Mesenchymal stem cell (in vitro differentiated cells and primary cell): ENCODE measurements around the gene CHRNA7.
"Not testable (repeated sequence)": the region's sequence is repeated elsewhere in the genome, so short reads cannot be mapped to it uniquely, and the experiment has no call there.

ENCODE experiments used
- DNase-seq: peaks from one replicate; pipeline ENCODE4 v3.0.0-alpha.2; 2013
- H2AFZ ChIP-seq: one replicate; pipeline ENCODE4 v1.6.1; 2013; ENCODE audit warnings: low read depth, mild to moderate bottlenecking, control low read depth, inconsistent platforms, low read length, moderate library complexity
- H2AK5ac ChIP-seq: 2 replicates; pipeline ENCODE4 v1.6.1; 2013; ENCODE audit warnings: low read length, moderate library complexity, mild to moderate bottlenecking, inconsistent platforms; ENCODE audit not compliant: severe bottlenecking
- H2BK120ac ChIP-seq: one replicate; pipeline ENCODE4 v1.6.1; 2013; ENCODE audit warnings: low read depth, mild to moderate bottlenecking, inconsistent platforms, low read length, moderate library complexity
- H2BK12ac ChIP-seq, 2 experiments: one replicate each; pipeline ENCODE4 v1.6.1; 2013; ENCODE audit warnings: inconsistent platforms in 2 of 2, low read length in 2 of 2, mild to moderate bottlenecking in 2 of 2, moderate library complexity in 2 of 2, control low read depth in 1 of 2
- H2BK15ac ChIP-seq: one replicate; pipeline ENCODE4 v1.6.1; 2013; ENCODE audit warnings: mild to moderate bottlenecking, low read depth, inconsistent platforms; ENCODE audit not compliant: poor library complexity, severe bottlenecking
- H2BK5ac ChIP-seq: 2 replicates; pipeline ENCODE4 v1.6.1; 2013; ENCODE audit warnings: low read depth, mild to moderate bottlenecking, low read length, control low read depth, inconsistent platforms; ENCODE audit not compliant: poor library complexity, severe bottlenecking
- H3K14ac ChIP-seq, 2 experiments: one replicate each; pipeline ENCODE4 v1.6.1; 2013; ENCODE audit warnings: inconsistent platforms in 2 of 2, low read length in 2 of 2, control low read depth in 1 of 2, mild to moderate bottlenecking in 1 of 2, moderate library complexity in 1 of 2
- H3K18ac ChIP-seq, 2 experiments: one replicate each; pipeline ENCODE4 v1.6.1; 2013; ENCODE audit warnings: inconsistent platforms in 2 of 2, low read length in 2 of 2, control low read depth in 1 of 2, low read depth in 1 of 2, mild to moderate bottlenecking in 1 of 2
- H3K23ac ChIP-seq, 2 experiments: one replicate each; pipeline ENCODE4 v1.6.1; 2013; ENCODE audit warnings: inconsistent platforms in 2 of 2, low read length in 2 of 2, mild to moderate bottlenecking in 2 of 2, moderate library complexity in 2 of 2, control low read depth in 1 of 2
- H3K27ac ChIP-seq: 2 replicates; pipeline ENCODE4 v1.5.1; 2013; ENCODE audit warnings: mild to moderate bottlenecking, moderate library complexity, low read length, control low read depth, inconsistent platforms; ENCODE audit not compliant: poor library complexity, severe bottlenecking
- H3K27me3 ChIP-seq, 2 experiments: 2 replicates each; pipeline versions ENCODE4 v1.6.1 to v1.7.0; 2013; ENCODE audit warnings: low read length in 2 of 2, mild to moderate bottlenecking in 2 of 2, moderate library complexity in 2 of 2, control low read depth in 1 of 2, inconsistent platforms in 1 of 2; ENCODE audit not compliant: control insufficient read depth in 1 of 2, insufficient read depth in 1 of 2
- H3K36me3 ChIP-seq, 2 experiments: 2 replicates each; pipeline versions ENCODE4 v1.6.1 to v1.7.0; 2013; ENCODE audit warnings: low read length in 2 of 2, control low read depth in 1 of 2, inconsistent platforms in 1 of 2, low read depth in 1 of 2, mild to moderate bottlenecking in 1 of 2; ENCODE audit not compliant: insufficient read depth in 2 of 2, control insufficient read depth in 1 of 2
- H3K4ac ChIP-seq, 2 experiments: one replicate each; pipeline ENCODE4 v1.6.1; 2013; ENCODE audit warnings: inconsistent platforms in 2 of 2, low read length in 2 of 2, mild to moderate bottlenecking in 2 of 2, moderate library complexity in 2 of 2, control low read depth in 1 of 2, low read depth in 1 of 2
- H3K4me1 ChIP-seq: 2 replicates; pipeline ENCODE4 v1.6.1; 2013; ENCODE audit warnings: low read depth, low read length, control low read depth; ENCODE audit not compliant: control insufficient read depth, insufficient read depth
- H3K4me2 ChIP-seq: 2 replicates; pipeline ENCODE4 v1.6.1; 2013; ENCODE audit warnings: low read length, mild to moderate bottlenecking, inconsistent platforms; ENCODE audit not compliant: poor library complexity, severe bottlenecking
- H3K4me3 ChIP-seq, 2 experiments: 2 replicates each; pipeline versions ENCODE4 v1.5.1 to v1.7.0; 2013; ENCODE audit warnings: low read length in 2 of 2, mild to moderate bottlenecking in 2 of 2, control low read depth in 1 of 2, low read depth in 1 of 2; ENCODE audit not compliant: insufficient read depth in 1 of 2
- H3K79me1 ChIP-seq: replicated peaks from 2 replicates; pipeline ENCODE4 v1.6.1; 2013; ENCODE audit warnings: mild to moderate bottlenecking, control low read depth, low read length, inconsistent platforms; ENCODE audit not compliant: poor library complexity, severe bottlenecking
- H3K9ac ChIP-seq: 2 replicates; pipeline ENCODE4 v1.7.0; 2013; ENCODE audit warnings: mild to moderate bottlenecking, low read length, moderate library complexity
- H3K9me3 ChIP-seq: 2 replicates; pipeline ENCODE4 v1.7.0; 2013; ENCODE audit warnings: mild to moderate bottlenecking, low read length; ENCODE audit not compliant: control insufficient read depth
- H4K8ac ChIP-seq: one replicate; pipeline ENCODE4 v1.6.1; 2013; ENCODE audit warnings: inconsistent platforms, mild to moderate bottlenecking, low read length, moderate library complexity
- H4K91ac ChIP-seq: one replicate; pipeline ENCODE4 v1.6.1; 2013; ENCODE audit warnings: mild to moderate bottlenecking, low read length, inconsistent platforms
- WGBS: methylation state at CpG from one replicate; pipeline ENCODE4 v1.1.7; 2013; ENCODE audit warnings: mixed read lengths; 5-methylcytosine and 5-hydroxymethylcytosine counted together

The CHRNA7 gene

GRCh38 chr15:32145512-32145911 is 115.2 kb downstream of the CHRNA7 start:
- not testable (repeated sequence) for H2BK12ac ChIP-seq, H2BK5ac ChIP-seq, H3K79me1 ChIP-seq, H3K9ac ChIP-seq, H3K4ac ChIP-seq, H2AFZ ChIP-seq, H3K36me3 ChIP-seq, H2BK120ac ChIP-seq, H3K18ac ChIP-seq, H3K4me1 ChIP-seq, H3K4me2 ChIP-seq, H3K27me3 ChIP-seq, H2BK15ac ChIP-seq, DNase-seq, H3K27ac ChIP-seq, H4K91ac ChIP-seq, H4K8ac ChIP-seq, H3K4me3 ChIP-seq, H2AK5ac ChIP-seq, H3K9me3 ChIP-seq, H3K14ac ChIP-seq, H3K23ac ChIP-seq
- WGBS, result 87% methylated on average over 10 of the region's 10 CpGs

GRCh38 chr15:32148833-32149555 is 118.7 kb downstream of the CHRNA7 start:
- no peak overlapping the region for H4K8ac ChIP-seq
- H3K27me3 ChIP-seq, result no peaks in the 10 kb centered on the region
- no peak overlapping the region for H3K27ac ChIP-seq
- DNase-seq, result no peak
- H3K23ac ChIP-seq, result peak overlapping the region in 1 of 2 experiments; percentile 54
- H3K18ac ChIP-seq, result no peak overlapping the region
- H2BK15ac ChIP-seq, result no peak overlapping the region
- no peak overlapping the region for H3K9ac ChIP-seq
- WGBS, result 78% methylated on average over 13 of the region's 15 CpGs
- no peak overlapping the region for H3K4me3 ChIP-seq
- H3K79me1 ChIP-seq, result no peaks in the 10 kb centered on the region
- H3K4me1 ChIP-seq, result no peaks in the 10 kb centered on the region
- H4K91ac ChIP-seq, result no peak overlapping the region
- no peak overlapping the region for H2AFZ ChIP-seq
- no peak overlapping the region for H3K14ac ChIP-seq
- no peak overlapping the region for H2BK5ac ChIP-seq
- no peak overlapping the region for H2BK120ac ChIP-seq
- H3K9me3 ChIP-seq, result no peaks in the 10 kb centered on the region
- H3K4me2 ChIP-seq, result no peak overlapping the region
- no peaks in the 10 kb centered on the region for H3K36me3 ChIP-seq
- H2AK5ac ChIP-seq, result no peak overlapping the region
- H3K4ac ChIP-seq, result no peak overlapping the region
- no peak overlapping the region for H2BK12ac ChIP-seq

DNA sequence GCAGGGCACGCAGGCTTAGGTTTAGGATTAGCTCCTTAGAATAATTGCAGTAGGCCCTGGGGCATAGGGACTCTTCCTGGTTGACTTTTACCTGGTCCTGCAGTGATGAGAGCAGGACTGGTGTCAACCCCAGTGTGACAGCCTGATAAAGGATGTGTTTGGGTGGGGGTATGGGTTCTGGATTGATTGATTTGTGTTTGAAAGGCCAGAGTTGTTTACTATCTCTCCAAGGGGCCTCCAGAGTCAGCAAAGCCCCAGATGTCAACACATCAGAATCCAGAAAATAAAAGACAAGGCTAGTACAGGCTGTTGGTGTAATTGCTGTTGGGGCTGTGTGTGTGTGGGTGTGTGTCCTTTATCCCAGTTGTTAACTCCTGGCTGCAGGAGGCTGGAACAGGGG is 122.3 kb downstream of the CHRNA7 start:
- Histone ChIP-seq H3K9ac (no peak overlapping the region), H2BK5ac (no peak overlapping the region), H3K9me3 (no peaks in the 10 kb centered on the region), H3K4me1 (no peaks in the 10 kb centered on the region), H3K27me3 (no peaks in the 10 kb centered on the region), H2AFZ (no peak overlapping the region), H2BK120ac (no peak overlapping the region), H3K36me3 (no peaks in the 10 kb centered on the region), H2BK15ac (no peak overlapping the region), H3K23ac (no peak overlapping the region), H4K8ac (no peak overlapping the region), H4K91ac (no peak overlapping the region), H2AK5ac (no peak overlapping the region), H3K4ac (no peak overlapping the region), H3K27ac (no peak overlapping the region), H3K4me3 (no peak overlapping the region), H3K4me2 (no peak overlapping the region), H3K18ac (no peak overlapping the region), H2BK12ac (no peak overlapping the region), H3K79me1 (no peaks in the 10 kb centered on the region), H3K14ac (no peak overlapping the region)
- WGBS, result 83% methylated on average over 1 of the region's 1 CpG
- no peak for DNase-seq

DNA sequence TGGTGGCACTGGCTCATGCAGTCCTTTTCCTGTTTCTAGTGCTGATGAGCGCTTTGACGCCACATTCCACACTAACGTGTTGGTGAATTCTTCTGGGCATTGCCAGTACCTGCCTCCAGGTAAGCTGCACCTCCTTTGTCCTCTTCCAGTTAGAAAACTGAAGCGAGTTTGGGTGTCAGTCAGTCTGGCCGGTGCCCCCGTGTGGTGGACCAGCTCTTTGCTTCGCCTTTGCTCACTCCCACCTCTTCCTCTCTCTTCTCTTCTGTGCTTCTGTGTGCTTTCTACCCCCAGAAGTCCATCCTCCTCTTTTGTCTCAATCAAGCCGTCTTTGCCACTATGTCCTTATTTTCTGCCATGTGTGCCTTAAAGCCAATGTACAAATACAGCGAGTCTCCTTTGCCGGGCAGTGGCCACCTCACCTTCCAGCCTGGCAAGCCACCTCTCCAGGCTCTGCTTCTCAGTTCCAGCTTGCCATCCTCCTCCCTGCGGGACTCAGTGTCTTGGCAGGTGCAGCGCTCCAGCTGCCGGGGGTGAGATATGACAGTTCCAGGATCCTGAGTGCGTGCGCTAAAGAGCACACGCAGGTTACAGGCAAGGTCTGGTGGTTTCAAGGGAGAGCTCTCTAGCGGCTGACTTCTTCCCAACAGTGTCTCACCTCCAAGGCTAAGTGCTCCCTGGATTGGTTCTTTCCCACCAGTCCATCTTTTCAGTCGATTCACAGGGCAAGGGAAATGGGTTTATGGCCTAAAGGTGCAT is 123.7 kb downstream of the CHRNA7 start:
- H3K27ac ChIP-seq, H2BK120ac ChIP-seq, H3K4me3 ChIP-seq, DNase-seq, H3K23ac ChIP-seq, H3K27me3 ChIP-seq, H3K9ac ChIP-seq, H3K4me1 ChIP-seq, H3K14ac ChIP-seq, H2BK15ac ChIP-seq, H2AFZ ChIP-seq, H3K4me2 ChIP-seq, H3K18ac ChIP-seq, H2BK5ac ChIP-seq, H3K9me3 ChIP-seq, H3K4ac ChIP-seq, H2AK5ac ChIP-seq, H3K79me1 ChIP-seq, H2BK12ac ChIP-seq, H4K91ac ChIP-seq, H3K36me3 ChIP-seq, H4K8ac ChIP-seq: not testable (repeated sequence)
- no CpG with 5 or more reads among the region's 18 CpGs for WGBS
